Erythroblast (primary cell): ENCODE measurements around the gene G6PC1.

Experiments used
- GATA1 ChIP-seq: IDR thresholded peaks from 2 replicates; pipeline ENCODE4 v1.6.1; 2011; ENCODE audit warnings: low read depth, mild to moderate bottlenecking, control low read depth, low read length, moderate library complexity
- POLR2A ChIP-seq: IDR thresholded peaks from 2 replicates; pipeline ENCODE4 v1.6.1; 2011; ENCODE audit warnings: mild to moderate bottlenecking, low read length

DNA sequence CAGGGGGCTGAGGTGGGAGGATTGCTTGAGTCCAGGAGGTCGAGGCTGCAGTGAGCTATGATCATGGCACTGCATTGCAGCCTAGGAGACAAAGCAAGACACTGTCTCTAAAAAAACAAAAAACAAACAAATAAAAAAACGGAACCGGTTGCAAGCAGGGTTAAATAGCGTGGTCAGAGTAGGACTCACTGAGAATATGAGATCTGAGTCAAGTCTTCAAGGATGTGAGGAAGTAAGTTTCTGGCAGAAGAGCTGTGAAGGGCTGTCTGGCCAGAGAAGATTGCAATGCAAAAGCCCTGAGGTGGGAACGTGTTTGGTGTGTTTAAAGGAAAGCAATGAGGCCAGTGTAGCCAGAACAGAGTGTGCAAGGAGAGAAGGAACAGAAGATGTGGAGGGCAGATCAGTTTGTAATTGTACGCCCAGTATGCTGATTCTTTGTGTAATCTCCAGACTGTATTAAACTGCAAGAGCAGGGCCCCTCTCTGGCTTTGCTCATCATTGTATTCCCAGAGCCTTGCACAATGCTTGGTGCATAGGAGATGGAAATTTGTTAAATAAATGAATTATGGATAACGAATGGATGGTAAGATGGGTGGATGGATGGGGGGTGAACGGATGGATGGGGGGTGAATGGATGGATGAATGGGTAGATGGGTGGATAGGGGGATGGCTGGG, 6.3 kb downstream of the G6PC1 start:
- TF ChIP-seq POLR2A (no peak), GATA1 (no peak)
